Astrocyte of the cerebellum (primary cell): ENCODE results near the gene DIO1.
A peak's percentile ranks its signal among the peaks of the same experiment; 100 is the strongest.
"Not testable (repeated sequence)": the region's sequence is repeated elsewhere in the genome, so short reads cannot be mapped to it uniquely, and the experiment has no call there.

ENCODE experiments used
- DNase-seq: peaks from one replicate; pipeline ENCODE4 v3.0.0-alpha.2; 2011; ENCODE audit warnings: low read depth
- H3K4me3 ChIP-seq: 2 replicates; pipeline ENCODE4 v1.5.1; 2011; ENCODE audit warnings: mild to moderate bottlenecking, low read depth, low read length, moderate library complexity
- in situ Hi-C: cut with HindIII; loops from 2 replicates; pipeline ENCODE4 v1.10.0; 2017; ENCODE audit warnings: low sequenced_read_pairs
- TF ChIP-seq, protein P1 (sequence below): IDR thresholded peaks from 2 replicates; pipeline ENCODE4 v1.5.1; 2012; ENCODE audit warnings: low read length, low read depth, moderate library complexity, mild to moderate bottlenecking; ENCODE audit errors: missing control alignments

Gene DIO1

GRCh38 chr1:53868565-53868964 is 25.4 kb upstream of the DIO1 start:
- in situ Hi-C loops = no loop called here
- H3K4me3 ChIP-seq = no peak overlapping the region
- TF ChIP-seq, protein P1, sequence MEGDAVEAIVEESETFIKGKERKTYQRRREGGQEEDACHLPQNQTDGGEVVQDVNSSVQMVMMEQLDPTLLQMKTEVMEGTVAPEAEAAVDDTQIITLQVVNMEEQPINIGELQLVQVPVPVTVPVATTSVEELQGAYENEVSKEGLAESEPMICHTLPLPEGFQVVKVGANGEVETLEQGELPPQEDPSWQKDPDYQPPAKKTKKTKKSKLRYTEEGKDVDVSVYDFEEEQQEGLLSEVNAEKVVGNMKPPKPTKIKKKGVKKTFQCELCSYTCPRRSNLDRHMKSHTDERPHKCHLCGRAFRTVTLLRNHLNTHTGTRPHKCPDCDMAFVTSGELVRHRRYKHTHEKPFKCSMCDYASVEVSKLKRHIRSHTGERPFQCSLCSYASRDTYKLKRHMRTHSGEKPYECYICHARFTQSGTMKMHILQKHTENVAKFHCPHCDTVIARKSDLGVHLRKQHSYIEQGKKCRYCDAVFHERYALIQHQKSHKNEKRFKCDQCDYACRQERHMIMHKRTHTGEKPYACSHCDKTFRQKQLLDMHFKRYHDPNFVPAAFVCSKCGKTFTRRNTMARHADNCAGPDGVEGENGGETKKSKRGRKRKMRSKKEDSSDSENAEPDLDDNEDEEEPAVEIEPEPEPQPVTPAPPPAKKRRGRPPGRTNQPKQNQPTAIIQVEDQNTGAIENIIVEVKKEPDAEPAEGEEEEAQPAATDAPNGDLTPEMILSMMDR = no peak
- DNase-seq = no peak

GRCh38 chr1:53869454-53870117 is 24.4 kb upstream of the DIO1 start:
- H3K4me3 ChIP-seq = no peak overlapping the region
- DNase-seq = no peak
- in situ Hi-C loops = no loop called here
- TF ChIP-seq, protein P1 = no peak

DNA sequence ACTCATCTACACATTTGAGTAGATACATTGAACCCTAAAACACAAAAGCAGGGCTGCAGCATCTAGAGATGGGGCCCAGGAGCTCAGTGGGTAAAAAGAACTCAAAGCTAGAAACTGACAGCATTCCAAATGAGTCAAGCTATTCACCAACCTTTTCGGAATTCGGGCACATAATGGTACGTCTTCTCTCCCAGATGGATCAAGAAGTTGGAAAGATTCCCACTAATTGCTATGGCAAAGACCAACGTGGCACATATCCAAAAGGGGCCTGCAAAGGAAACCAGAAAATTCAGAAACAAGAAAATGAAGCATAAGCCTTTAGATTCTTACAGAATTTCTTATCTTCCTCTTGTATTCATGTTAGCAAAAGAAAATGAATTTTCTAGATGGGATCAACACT is 22.8 kb upstream of the DIO1 start:
- H3K4me3 ChIP-seq = no peak overlapping the region
- DNase-seq = no peak
- TF ChIP-seq, protein P1 = no peak
- in situ Hi-C loops = no loop called here

- in situ Hi-C loops = no loop called here
- DNase-seq = no peak
- H3K4me3 ChIP-seq = no peak overlapping the region
- TF ChIP-seq, protein P1 = no peak
Observed at GRCh38 chr1:53871773-53872484, 22.1 kb upstream of the DIO1 start.

DNA sequence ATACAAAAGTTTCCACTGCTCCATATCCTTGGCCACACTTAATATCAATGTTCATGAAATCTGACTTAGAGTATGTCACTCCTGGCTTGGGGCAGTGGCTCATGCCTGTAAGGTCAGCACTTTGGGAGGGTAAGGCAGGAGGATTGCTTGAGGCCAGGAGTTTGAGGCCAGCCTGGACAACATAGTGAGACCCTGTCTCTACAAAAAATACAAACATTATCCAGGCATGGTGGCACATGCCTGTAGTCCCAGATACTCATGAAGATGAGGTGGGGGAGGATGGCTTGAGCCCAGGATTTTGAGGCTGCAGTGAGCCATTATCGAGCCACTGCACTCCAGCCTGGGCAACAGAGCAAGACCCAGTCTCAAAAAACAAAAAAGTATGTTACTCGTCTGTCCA is 18.8 kb upstream of the DIO1 start:
- in situ Hi-C loops, H3K4me3 ChIP-seq, DNase-seq: not testable (repeated sequence)

DNA sequence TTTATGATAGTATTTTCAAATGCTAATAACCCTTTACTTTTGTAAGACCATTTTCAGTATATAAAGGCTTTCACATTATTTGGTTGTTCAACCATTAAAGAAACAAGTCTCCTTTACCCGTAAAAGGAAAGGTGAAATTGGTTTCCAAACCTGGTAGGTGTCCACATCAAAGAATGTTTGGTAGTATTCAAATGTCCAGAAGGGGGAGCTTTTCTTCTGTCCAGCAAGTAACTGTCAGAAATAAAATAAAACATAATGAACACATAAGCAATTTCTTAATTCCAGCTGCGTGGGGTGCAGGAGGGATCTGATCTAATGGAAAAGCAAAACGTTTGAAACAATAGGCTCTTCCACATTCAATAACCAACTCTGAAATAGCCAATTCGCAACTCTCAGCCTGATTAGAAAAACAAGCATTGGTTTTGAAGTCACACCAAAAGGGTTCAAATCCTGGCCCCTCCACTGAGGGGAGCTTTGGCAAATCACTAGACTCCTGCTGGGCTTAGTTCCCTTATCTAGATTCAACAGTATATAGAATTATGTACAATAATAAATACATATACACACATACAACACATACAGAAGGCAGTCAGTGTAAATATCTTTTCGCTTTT is 15.4 kb upstream of the DIO1 start:
- TF ChIP-seq, protein P1 = peak; percentile 51
- no peak overlapping the region for H3K4me3 ChIP-seq
- in situ Hi-C loops = no loop called here
- DNase-seq = no peak

- in situ Hi-C loops, DNase-seq: not testable (repeated sequence)
Observed at GRCh38 chr1:53881853-53882252, 12.1 kb upstream of the DIO1 start.

GRCh38 chr1:53883600-53883999 is 10.4 kb upstream of the DIO1 start:
- DNase-seq, in situ Hi-C loops, H3K4me3 ChIP-seq: not testable (repeated sequence)

More at GRCh38 chr1:53881853-53882252, 12.1 kb upstream of the DIO1 start:
- not testable (repeated sequence) for H3K4me3 ChIP-seq
